Measurements from ENCODE around the gene SDR42E1.

- no peak for TF ChIP-seq CTCF (optimal IDR thresholded peaks at IDR 0.05 in 1 of 3, IDR thresholded peaks at IDR 0.05 in 1 of 3, conservative IDR thresholded peaks at IDR 0.05 in 1 of 3; ENCODE audit: extremely low read depth in 1 of 3, insufficient read depth in 2 of 3, low read length in 3 of 3)
- no peak for TF ChIP-seq EZH2 (IDR thresholded peaks at IDR 0.05; ENCODE audit: low read length)
These were observed 13.5 kb downstream of the SDR42E1 start for GRCh38 chr16:81997738-81998137.

Measured in keratinocyte (primary cell).